Measurements from ENCODE around the gene LRR1. TPM values are rescaled to one million over a fixed set of nuclear protein-coding genes. Genes with fewer than 3 reads are reported as not detected.

Gene LRR1
- total and polyA plus RNA-seq, 9 donors: 4.1 to 8.0 (median 6.5) TPM

DNA sequence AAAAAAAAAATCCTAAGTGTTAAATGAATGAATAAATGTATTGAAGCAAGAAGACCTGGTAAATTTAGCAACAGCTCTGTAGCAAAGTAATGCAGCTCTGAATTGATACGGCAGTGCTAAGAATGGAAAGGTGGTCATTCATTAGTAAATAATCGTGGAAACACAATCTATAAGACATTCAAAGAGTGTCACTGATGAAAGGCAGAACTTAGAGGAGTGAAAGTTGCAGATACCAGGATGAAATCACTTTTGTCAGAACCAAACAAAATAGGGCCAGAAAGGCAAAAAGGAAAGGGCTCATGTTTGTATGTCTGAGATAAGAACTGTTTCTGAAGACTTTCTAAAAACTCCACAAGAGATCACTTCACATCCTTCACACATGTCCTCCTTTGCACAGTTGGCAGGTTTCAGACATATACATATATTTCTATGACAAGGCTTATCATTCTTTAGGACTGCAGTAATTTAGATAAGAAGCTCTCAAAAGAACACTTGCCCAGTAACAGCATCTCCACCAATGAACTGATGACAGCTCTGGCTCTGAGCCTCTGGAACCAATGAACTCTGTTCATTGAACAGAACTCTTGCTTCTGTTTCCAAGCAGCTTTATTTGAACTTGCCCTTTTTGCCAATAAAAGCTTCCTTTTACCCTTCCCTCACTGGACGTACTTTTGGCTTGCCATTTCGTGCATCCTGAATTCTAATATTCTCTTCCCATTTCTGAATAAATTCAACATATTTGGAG, 4.2 kb upstream of the LRR1 start:
- H3K9me3 ChIP-seq: no peaks in the 10 kb centered on the region
- H3K36me3 ChIP-seq: no peaks in the 10 kb centered on the region
- WGBS, 3 donors: 13 to 21% (median 18%) methylated on average over 4 of the region's 4 CpGs
- TF ChIP-seq POLR2A (IDR thresholded peaks at IDR 0.05) (no peak), EP300 (IDR thresholded peaks at IDR 0.05) (no peak)
- TF ChIP-seq, protein P1, sequence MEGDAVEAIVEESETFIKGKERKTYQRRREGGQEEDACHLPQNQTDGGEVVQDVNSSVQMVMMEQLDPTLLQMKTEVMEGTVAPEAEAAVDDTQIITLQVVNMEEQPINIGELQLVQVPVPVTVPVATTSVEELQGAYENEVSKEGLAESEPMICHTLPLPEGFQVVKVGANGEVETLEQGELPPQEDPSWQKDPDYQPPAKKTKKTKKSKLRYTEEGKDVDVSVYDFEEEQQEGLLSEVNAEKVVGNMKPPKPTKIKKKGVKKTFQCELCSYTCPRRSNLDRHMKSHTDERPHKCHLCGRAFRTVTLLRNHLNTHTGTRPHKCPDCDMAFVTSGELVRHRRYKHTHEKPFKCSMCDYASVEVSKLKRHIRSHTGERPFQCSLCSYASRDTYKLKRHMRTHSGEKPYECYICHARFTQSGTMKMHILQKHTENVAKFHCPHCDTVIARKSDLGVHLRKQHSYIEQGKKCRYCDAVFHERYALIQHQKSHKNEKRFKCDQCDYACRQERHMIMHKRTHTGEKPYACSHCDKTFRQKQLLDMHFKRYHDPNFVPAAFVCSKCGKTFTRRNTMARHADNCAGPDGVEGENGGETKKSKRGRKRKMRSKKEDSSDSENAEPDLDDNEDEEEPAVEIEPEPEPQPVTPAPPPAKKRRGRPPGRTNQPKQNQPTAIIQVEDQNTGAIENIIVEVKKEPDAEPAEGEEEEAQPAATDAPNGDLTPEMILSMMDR (IDR thresholded peaks at IDR 0.05): no peak
- DNase-seq: no peak
- no peaks in the 10 kb centered on the region for H3K27me3 ChIP-seq
- H3K4me3 ChIP-seq: no peak overlapping the region
- intact Hi-C loops (cut with DNase I): no loop called here
- peaks cover 2% of the 10 kb centered on the region for H3K4me1 ChIP-seq (ENCODE audit: insufficient read depth)
- no peak overlapping the region for H3K27ac ChIP-seq

DNA sequence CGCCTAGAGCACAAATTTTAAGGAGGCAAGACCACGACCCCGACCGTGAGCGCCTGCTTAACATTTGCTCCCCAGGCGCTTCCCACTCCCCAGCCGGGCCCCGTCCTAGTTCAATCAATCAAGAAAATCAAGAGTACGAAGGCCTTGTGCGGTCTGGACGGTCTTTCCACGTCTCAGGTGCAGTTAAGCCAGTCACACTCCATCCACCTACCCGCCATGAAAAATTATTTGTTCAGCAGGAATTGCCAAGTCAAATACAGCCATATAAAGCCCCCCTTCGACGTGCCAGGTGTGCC, 603 bp upstream of the LRR1 start:
- no peaks in the 10 kb centered on the region for H3K27me3 ChIP-seq
- TF ChIP-seq, protein P1 (IDR thresholded peaks at IDR 0.05): no peak
- peak overlapping the region; percentile 83 for H3K4me3 ChIP-seq
- intact Hi-C loops (cut with DNase I): no loop called here
- no peaks in the 10 kb centered on the region for H3K9me3 ChIP-seq
- H3K4me1 ChIP-seq (ENCODE audit: insufficient read depth): peaks cover 2% of the 10 kb centered on the region
- no peak for DNase-seq
- WGBS, 3 donors: 0% methylated on average over 15 of the region's 15 CpGs
- H3K36me3 ChIP-seq: no peaks in the 10 kb centered on the region
- H3K27ac ChIP-seq: peak overlapping the region; percentile 77 to 94

GRCh38 chr14:49607583-49607982, 8.8 kb downstream of the LRR1 start:
- DNase-seq: no peak
- Histone ChIP-seq H3K36me3 (no peaks in the 10 kb centered on the region), H3K27ac (no peak overlapping the region), H3K4me1 (ENCODE audit: insufficient read depth) (no peaks in the 10 kb centered on the region), H3K27me3 (no peaks in the 10 kb centered on the region), H3K9me3 (no peaks in the 10 kb centered on the region), H3K4me3 (no peak overlapping the region)
- intact Hi-C loops (cut with DNase I): no loop called here
- TF ChIP-seq, protein P1 (IDR thresholded peaks at IDR 0.05): no peak
- no peak for TF ChIP-seq POLR2A (IDR thresholded peaks at IDR 0.05)
- TF ChIP-seq EP300 (IDR thresholded peaks at IDR 0.05): no peak
- WGBS, 3 donors: 93 to 99% (median 94%) methylated on average over 6 of the region's 6 CpGs

- intact Hi-C loops (cut with DNase I): no loop called here
- Histone ChIP-seq H3K4me3 (no peak overlapping the region), H3K27me3 (no peaks in the 10 kb centered on the region), H3K36me3 (no peaks in the 10 kb centered on the region), H3K9me3 (no peaks in the 10 kb centered on the region), H3K4me1 (ENCODE audit: insufficient read depth) (no peaks in the 10 kb centered on the region), H3K27ac (no peak overlapping the region)
- no peak for TF ChIP-seq POLR2A (IDR thresholded peaks at IDR 0.05)
- no peak for TF ChIP-seq EP300 (IDR thresholded peaks at IDR 0.05)
- TF ChIP-seq, protein P1 (IDR thresholded peaks at IDR 0.05): no peak
- 83 to 87% (median 85%) methylated on average over 4 of the region's 4 CpGs for WGBS, 3 donors
- DNase-seq: no peak
Observed at GRCh38 chr14:49612251-49612650, 13.5 kb downstream of the LRR1 start.

Data from ovary (tissue), 9 donors.